GM12878 (cell line): ENCODE results near the gene SEMA3B. TPM values are rescaled to one million over a fixed set of nuclear protein-coding genes. Genes with fewer than 3 reads are reported as not detected.

ENCODE experiments used
- ATAC-seq: fragments of 200-7000 bp; cut with Tn5 transposase; 3 replicates; pipeline ENCODE4 v1.9.1; 2020; ENCODE audit warnings: mild to moderate bottlenecking, moderate library complexity
- BruUV-seq: library from RNA; stranded (reverse); fragments of 400-500 nt; replicated peaks from 2 replicates; lab custom pipeline; 2021; lab: Mats Ljungman, UMichigan
- CTCF ChIA-PET: fragments of 300-600 bp; sonication (Branson Sonifier 250); formaldehyde crosslinking; extraction: SDS; loops from one replicate; lab custom pipeline; 2021; ENCODE audit warnings: inconsistent platforms; lab: Yijun Ruan, JAX
- POLR2A ChIA-PET: fragments of 350-600 bp; formaldehyde crosslinking; extraction: SDS; loops from one replicate; lab custom pipeline; 2021; ENCODE audit warnings: inconsistent platforms; lab: Charles Lee
- RAD21 ChIA-PET: fragments of 300-600 bp; sonication (Branson Sonifier 250); formaldehyde crosslinking; loops from one replicate; lab custom pipeline; 2023; ENCODE audit warnings: antibody characterized with exemption; ENCODE audit not compliant: unreplicated experiment; lab: Charles Lee
- SMC1A ChIA-PET: fragments of 300-600 bp; sonication (Branson Sonifier 250); formaldehyde crosslinking; loops from one replicate; lab custom pipeline; 2023; ENCODE audit not compliant: unreplicated experiment, uncharacterized antibody; lab: Charles Lee
- DNase-seq: peaks from one replicate; pipeline ENCODE4 v3.0.0-alpha.2; 2011; ENCODE audit warnings: low read depth, low spot score
- FAIRE-seq: peaks from 3 replicates; lab custom pipeline; 2011; peaks lifted over from hg19 to GRCh38; lab: Jason Lieb, UNC
- H2AFZ ChIP-seq: 2 replicates; pipeline ENCODE4 v1.6.0; 2011; ENCODE audit warnings: low read depth, low read length, control low read depth; ENCODE audit not compliant: control insufficient read depth
- H3K27ac ChIP-seq: 2 replicates; pipeline ENCODE4 v1.5.1; 2011; ENCODE audit warnings: control low read depth; ENCODE audit not compliant: control insufficient read depth, insufficient read depth
- H3K27me3 ChIP-seq, 2 experiments: replicated peaks in 1 of 2; 2 replicates each; pipeline versions ENCODE4 v1.6.0 to v1.6.1; 2011; ENCODE audit warnings: low read length in 1 of 2; ENCODE audit not compliant: control insufficient read depth in 2 of 2, insufficient read depth in 2 of 2
- H3K36me3 ChIP-seq, 2 experiments: 2 replicates each; pipeline ENCODE4 v1.5.1; 2011; ENCODE audit warnings: low read length in 1 of 2; ENCODE audit not compliant: control insufficient read depth in 2 of 2, insufficient read depth in 2 of 2
- H3K4me1 ChIP-seq: 2 replicates; pipeline ENCODE4 v1.6.1; 2011; ENCODE audit warnings: mild to moderate bottlenecking, low read length, moderate library complexity, mixed read lengths; ENCODE audit not compliant: control insufficient read depth, insufficient read depth
- H3K4me2 ChIP-seq: 2 replicates; pipeline ENCODE4 v1.6.0; 2011; ENCODE audit warnings: control low read depth; ENCODE audit not compliant: control insufficient read depth, insufficient read depth
- H3K4me3 ChIP-seq: fragments of 200-600 bp; sonication (generic); 2 replicates; pipeline ENCODE4 v1.5.1; 2016
- H3K79me2 ChIP-seq: 2 replicates; pipeline ENCODE4 v1.6.0; 2011; ENCODE audit warnings: low read length; ENCODE audit not compliant: control insufficient read depth, insufficient read depth
- H3K9ac ChIP-seq: 2 replicates; pipeline ENCODE4 v1.8.0; 2011; ENCODE audit warnings: low read length, control low read depth, mixed read lengths; ENCODE audit not compliant: control insufficient read depth, insufficient read depth
- H3K9me3 ChIP-seq: replicated peaks from 3 replicates; pipeline ENCODE4 v1.5.1; 2011; ENCODE audit warnings: mild to moderate bottlenecking, low read length; ENCODE audit not compliant: control insufficient read depth, insufficient read depth
- H4K20me1 ChIP-seq: 2 replicates; pipeline ENCODE4 v1.6.0; 2011; ENCODE audit not compliant: control insufficient read depth, insufficient read depth
- BCL11A ChIP-seq: IDR thresholded peaks from 2 replicates; pipeline ENCODE4 v1.6.1; 2011; ENCODE audit warnings: low read depth, low read length
- CHD4 ChIP-seq: fragments of 200-600 bp; sonication (generic); IDR thresholded peaks from 2 replicates; pipeline ENCODE4 v1.6.1; 2016; ENCODE audit warnings: mild to moderate bottlenecking
- EED ChIP-seq: sonication (generic); IDR thresholded peaks from 2 replicates; pipeline ENCODE4 v1.6.1; 2016; ENCODE audit warnings: antibody characterized with exemption, low read depth
- ETV6 ChIP-seq, 2 experiments: fragments of 450-650 bp in 1 of 2; IDR thresholded peaks in 1 of 2; conservative IDR thresholded peaks in 1 of 2; 2 replicates each; pipeline ENCODE4 v1.6.1; 2014; ENCODE audit warnings: antibody characterized with exemption in 1 of 2, borderline replicate concordance in 1 of 2, low read depth in 1 of 2, mild to moderate bottlenecking in 1 of 2, moderate library complexity in 1 of 2
- IKZF1 ChIP-seq: fragments of 450-650 bp; conservative IDR thresholded peaks from 2 replicates; pipeline ENCODE4 v1.6.1; 2017; ENCODE audit warnings: antibody characterized with exemption, mild to moderate bottlenecking
- IRF4 ChIP-seq: IDR thresholded peaks from 2 replicates; pipeline ENCODE4 v1.6.1; 2011; ENCODE audit warnings: low read depth, low read length
- JUND ChIP-seq: IDR thresholded peaks from 2 replicates; pipeline ENCODE4 v1.6.1; 2012; ENCODE audit warnings: low read depth, mild to moderate bottlenecking, low read length, improper control_type of control experiment, moderate library complexity
- LARP7 ChIP-seq: fragments of 450-650 bp; IDR thresholded peaks from 2 replicates; pipeline ENCODE4 v1.6.1; 2017; ENCODE audit warnings: mild to moderate bottlenecking
- MTA2 ChIP-seq: fragments of 450-650 bp; IDR thresholded peaks from 2 replicates; pipeline ENCODE4 v1.6.1; 2016; ENCODE audit warnings: low read depth, mild to moderate bottlenecking, moderate library complexity
- MXI1 ChIP-seq: fragments of 150-350 bp; IDR thresholded peaks from 2 replicates; pipeline ENCODE4 v1.6.1; 2011; ENCODE audit warnings: low read depth, mild to moderate bottlenecking, inconsistent platforms, low read length, improper control_type of control experiment
- NFYA ChIP-seq: IDR thresholded peaks from 2 replicates; pipeline ENCODE4 v1.6.1; 2011; ENCODE audit warnings: low read depth, mild to moderate bottlenecking, low read length, improper control_type of control experiment, borderline replicate concordance
- POLR2AphosphoS5 ChIP-seq: IDR thresholded peaks from 2 replicates; pipeline ENCODE4 v1.6.1; 2011; ENCODE audit warnings: mild to moderate bottlenecking, low read length, inconsistent platforms
- SUPT20H ChIP-seq: IDR thresholded peaks from 2 replicates; pipeline ENCODE4 v1.6.1; 2011; ENCODE audit warnings: low read depth, mild to moderate bottlenecking, low read length, moderate library complexity, borderline replicate concordance; ENCODE audit not compliant: control insufficient read depth
- SUZ12 ChIP-seq: fragments of 200-600 bp; sonication (generic); IDR thresholded peaks from one replicate; pipeline ENCODE4 v1.6.1; 2018; ENCODE audit warnings: antibody characterized with exemption, mild to moderate bottlenecking; ENCODE audit not compliant: unreplicated experiment
- TCF12 ChIP-seq: IDR thresholded peaks from 2 replicates; pipeline ENCODE4 v1.6.1; 2011; ENCODE audit warnings: low read depth, mild to moderate bottlenecking, low read length
- ZNF384 ChIP-seq: IDR thresholded peaks from 2 replicates; pipeline ENCODE4 v1.6.1; 2012; ENCODE audit warnings: low read depth, mild to moderate bottlenecking, low read length, improper control_type of control experiment, borderline replicate concordance
- WGBS: methylation state at CpG from one replicate; pipeline ENCODE4 v1.1.6; 2016; ENCODE audit warnings: low lambda C conversion rate; ENCODE audit not compliant: insufficient replicate concordance, insufficient coverage; ENCODE audit errors: missing lambda C conversion rate; 5-methylcytosine and 5-hydroxymethylcytosine counted together
- in situ Hi-C: fragments of 300-500 bp; cut with MboI; formaldehyde crosslinking; loops from 9 replicates; pipeline ENCODE4 v1.14.3; 2018; ENCODE audit warnings: mixed read lengths
- intact Hi-C: fragments of 100-400 bp; cut with micrococcal nuclease; formaldehyde crosslinking; loops from one replicate; pipeline ENCODE4 v1.14.2; 2022; ENCODE audit not compliant: unreplicated experiment
- polyA plus RNA-seq, 11 experiments: library from polyadenylated mRNA; depleted of rRNA in 4 of 11; unstranded in 6 of 11; stranded (reverse) in 5 of 11; fragments of >200 nt; fragmentation: Nextera tagmentation in 4 of 11; fragmentation: Illumina TruSeq in 1 of 11; extraction: Ambion mirVana in 4 of 11; extraction: Trizol in 1 of 11; gene quantifications; 1 replicate in 1 of 11; 2 replicates in 10 of 11; pipeline versions ENCODE4 v1.2.1 to v1.2.3, GENCODE V29; 2011 to 2016; ENCODE audit warnings: inconsistent platforms in 2 of 11, missing spikeins in 2 of 11, low read depth in 1 of 11
- total RNA-seq, 4 experiments: library from RNA; depleted of rRNA in 3 of 4; stranded (reverse); fragments of >200 nt in 3 of 4; fragmentation: Illumina TruSeq in 1 of 4; extraction: Trizol in 1 of 4; gene quantifications; 2 replicates each; pipeline versions ENCODE4 v1.2.1 to v1.2.3, GENCODE V29; 2013 to 2021
- TF ChIP-seq, protein P1 (sequence below): IDR thresholded peaks from 2 replicates; pipeline ENCODE4 v1.6.1; 2012; ENCODE audit warnings: mild to moderate bottlenecking, low read depth, low read length

Gene SEMA3B
- total and polyA plus RNA-seq, 10 of the 15 experiments (the other 5 are each of a cell fraction or from before 2014, with no cell fraction given): 0.06 to 0.59 (median 0.14) TPM; not detected in 2

DNA sequence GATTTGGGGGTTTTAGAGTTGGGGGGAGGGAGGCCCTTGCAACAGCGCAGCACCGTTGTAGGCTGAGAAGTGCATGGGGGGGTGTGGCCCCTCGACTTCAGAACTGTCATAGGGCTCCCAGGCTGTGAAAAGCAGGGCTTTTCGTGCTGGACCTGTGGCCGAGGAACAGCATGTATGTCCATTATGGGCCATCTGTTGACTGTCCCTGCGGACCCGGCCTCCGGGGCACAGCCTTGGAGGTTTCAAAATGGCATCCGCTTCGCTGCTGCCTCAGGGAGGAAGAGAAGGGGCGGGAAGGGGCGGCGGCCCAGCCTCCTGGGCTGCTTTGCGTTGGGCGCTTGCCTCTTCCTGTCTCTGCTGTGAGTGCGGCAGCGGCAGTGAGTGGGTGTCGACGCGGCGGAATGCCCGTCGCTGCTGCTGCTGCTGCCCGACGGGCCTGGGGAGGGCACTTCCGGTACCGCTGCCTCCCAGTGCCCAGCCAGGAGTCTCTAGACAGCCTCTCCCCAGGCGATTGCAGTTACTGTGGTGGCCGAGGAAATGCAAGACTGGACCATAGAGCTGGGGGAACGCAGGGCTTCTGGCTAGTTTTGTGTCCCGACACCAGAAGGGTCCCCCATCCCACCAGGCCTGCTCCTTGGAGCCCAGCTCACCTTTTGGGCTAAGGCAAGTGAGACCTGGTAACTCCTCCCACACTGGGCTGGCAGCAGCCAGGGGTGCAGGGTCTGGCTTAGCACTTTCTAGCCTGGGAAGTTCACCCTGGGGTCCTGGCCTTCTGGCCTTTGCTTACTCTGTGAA lies 31.0 kb upstream of the SEMA3B start (continued):
- TF ChIP-seq ETV6 (conservative IDR thresholded peaks at IDR 0.05 in 1 of 2, IDR thresholded peaks at IDR 0.05 in 1 of 2; ENCODE audit: borderline replicate concordance in 1 of 2, low read depth in 1 of 2): no peak
- TF ChIP-seq NFYA: no peak
- no peak for TF ChIP-seq LARP7
- no peak for TF ChIP-seq SUPT20H
- peak; percentile 45; the same call in 1 of the 2 replicates for TF ChIP-seq MXI1
- no peak for TF ChIP-seq SUZ12

DNA sequence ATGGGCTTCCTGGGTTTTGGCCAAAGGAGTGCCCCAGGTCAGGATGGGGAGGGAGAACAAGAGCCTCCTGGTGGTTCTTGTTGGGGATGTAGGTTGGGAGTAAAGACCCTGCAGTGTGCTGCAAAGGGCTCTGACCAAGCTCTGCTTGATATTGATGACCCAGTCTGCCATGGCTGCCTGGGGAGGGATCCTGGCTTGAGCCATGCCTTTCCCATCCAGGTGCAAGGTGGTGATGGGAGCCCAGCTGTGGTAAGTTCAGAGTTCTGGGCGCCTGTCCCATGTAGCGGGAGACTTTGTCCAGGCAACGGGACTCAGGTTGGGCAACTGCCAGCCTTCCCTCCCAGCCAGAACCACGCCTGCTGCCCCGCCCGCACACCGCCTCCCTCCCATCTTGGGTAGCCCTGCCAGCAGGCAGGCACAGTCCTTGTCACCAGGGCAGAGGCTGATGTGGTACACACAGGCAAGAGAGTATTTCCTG lies 30.4 kb upstream of the SEMA3B start:
- in situ Hi-C loops: no loop called here
- intact Hi-C loops: loop anchor here (5.0 kb wide), 1 partner anchor 99 kb away; no protein-coding TSS in a partner anchor
- WGBS: 6% methylated on average over 7 of the region's 7 CpGs
- Histone ChIP-seq H3K4me2 (peak overlapping the region; percentile 65), H3K9me3 (no peaks in the 10 kb centered on the region), H3K4me3 (peak overlapping the region; percentile 100), H3K27me3 (no peaks in the 10 kb centered on the region), H3K9ac (peak overlapping the region; percentile 90), H3K79me2 (peaks cover 73% of the 10 kb centered on the region), H3K27ac (peak overlapping the region; percentile 91), H2AFZ (no peak overlapping the region), H4K20me1 (peaks cover 12% of the 10 kb centered on the region), H3K4me1 (peaks cover 41% of the 10 kb centered on the region), H3K36me3 (peaks cover 0 to 2% of the 10 kb centered on the region in 2 experiments; a peak in 2 of 4 replicates)
- no peak for ATAC-seq
- ChIA-PET RAD21 (interaction anchor here (1.4 kb wide), 1 partner anchor 8 kb away, joined by 7 read pairs; no protein-coding TSS in a partner anchor), SMC1A (interaction anchor here (0.9 kb wide), 1 partner anchor 8 kb away, joined by 4 read pairs; no protein-coding TSS in a partner anchor), POLR2A (interaction anchor here (1.2 to 4.0 kb wide), 2 partner anchors 8 to 10 kb away, joined by 5 to 38 read pairs; no protein-coding TSS in a partner anchor), CTCF (interaction anchor here (2.2 to 3.9 kb wide), 2 partner anchors 8 to 12 kb away, joined by 19 to 27 read pairs; no protein-coding TSS in a partner anchor)
- no peak for FAIRE-seq
- BruUV-seq: no TSS peak
- DNase-seq: no peak
- TF ChIP-seq ZNF384 (no peak), JUND (no peak), CHD4 (no peak), MTA2 (no peak), IKZF1 (no peak), TCF12 (no peak), IRF4 (no peak), POLR2AphosphoS5 (no peak), EED (no peak), BCL11A (no peak)
- TF ChIP-seq, protein P1, sequence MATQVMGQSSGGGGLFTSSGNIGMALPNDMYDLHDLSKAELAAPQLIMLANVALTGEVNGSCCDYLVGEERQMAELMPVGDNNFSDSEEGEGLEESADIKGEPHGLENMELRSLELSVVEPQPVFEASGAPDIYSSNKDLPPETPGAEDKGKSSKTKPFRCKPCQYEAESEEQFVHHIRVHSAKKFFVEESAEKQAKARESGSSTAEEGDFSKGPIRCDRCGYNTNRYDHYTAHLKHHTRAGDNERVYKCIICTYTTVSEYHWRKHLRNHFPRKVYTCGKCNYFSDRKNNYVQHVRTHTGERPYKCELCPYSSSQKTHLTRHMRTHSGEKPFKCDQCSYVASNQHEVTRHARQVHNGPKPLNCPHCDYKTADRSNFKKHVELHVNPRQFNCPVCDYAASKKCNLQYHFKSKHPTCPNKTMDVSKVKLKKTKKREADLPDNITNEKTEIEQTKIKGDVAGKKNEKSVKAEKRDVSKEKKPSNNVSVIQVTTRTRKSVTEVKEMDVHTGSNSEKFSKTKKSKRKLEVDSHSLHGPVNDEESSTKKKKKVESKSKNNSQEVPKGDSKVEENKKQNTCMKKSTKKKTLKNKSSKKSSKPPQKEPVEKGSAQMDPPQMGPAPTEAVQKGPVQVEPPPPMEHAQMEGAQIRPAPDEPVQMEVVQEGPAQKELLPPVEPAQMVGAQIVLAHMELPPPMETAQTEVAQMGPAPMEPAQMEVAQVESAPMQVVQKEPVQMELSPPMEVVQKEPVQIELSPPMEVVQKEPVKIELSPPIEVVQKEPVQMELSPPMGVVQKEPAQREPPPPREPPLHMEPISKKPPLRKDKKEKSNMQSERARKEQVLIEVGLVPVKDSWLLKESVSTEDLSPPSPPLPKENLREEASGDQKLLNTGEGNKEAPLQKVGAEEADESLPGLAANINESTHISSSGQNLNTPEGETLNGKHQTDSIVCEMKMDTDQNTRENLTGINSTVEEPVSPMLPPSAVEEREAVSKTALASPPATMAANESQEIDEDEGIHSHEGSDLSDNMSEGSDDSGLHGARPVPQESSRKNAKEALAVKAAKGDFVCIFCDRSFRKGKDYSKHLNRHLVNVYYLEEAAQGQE: no peak
